Left hindlimb (tissue), 1 donor: ENCODE data around the gene CRTC1.
"Not testable (repeated sequence)": the region's sequence is repeated elsewhere in the genome, so short reads cannot be mapped to it uniquely, and the experiment has no call there.

ENCODE experiments used
- DNase-seq: peaks from one replicate; pipeline ENCODE4 v3.0.0-alpha.2; 2018

The CRTC1 gene

DNA sequence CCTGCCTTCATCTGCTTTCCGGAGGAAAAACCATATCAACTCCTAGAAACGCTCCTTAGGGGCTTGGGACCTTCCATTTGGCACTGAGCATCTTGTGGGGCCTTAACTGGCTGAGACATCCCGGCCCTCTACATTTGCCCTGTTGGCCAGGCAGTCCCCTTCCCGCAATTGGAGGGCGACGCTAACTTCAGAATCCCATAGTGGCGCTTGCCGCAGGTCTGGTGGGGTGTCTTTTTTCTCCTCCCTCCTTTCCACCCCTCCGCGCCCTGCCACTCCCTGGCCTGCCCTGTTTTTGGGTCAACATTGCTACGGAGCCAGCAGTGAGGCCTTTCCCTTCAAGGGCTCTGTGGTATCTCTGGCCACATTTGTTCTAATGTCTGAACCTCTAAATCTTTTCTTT is 13.6 kb upstream of the CRTC1 start:
- no peak for DNase-seq

DNA sequence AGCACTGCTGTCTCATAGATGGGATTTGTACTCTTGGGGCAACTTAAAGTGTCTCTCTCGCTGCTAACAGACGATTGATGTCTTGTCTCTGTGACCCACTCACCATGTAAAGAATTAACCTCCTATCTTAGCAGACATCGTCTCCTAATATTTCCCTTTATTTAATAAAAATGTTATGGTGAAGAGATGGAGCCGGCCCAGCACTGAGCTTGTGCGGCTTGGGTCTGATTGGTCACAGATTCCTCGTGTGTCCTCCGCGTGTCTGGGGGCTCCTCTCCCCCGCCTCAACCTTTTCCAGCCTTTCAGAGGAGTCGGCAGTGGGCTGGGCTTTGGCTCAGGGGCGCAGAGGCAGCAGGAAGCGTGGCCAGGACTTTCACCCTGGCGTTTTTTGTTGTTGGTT is 13.2 kb upstream of the CRTC1 start:
- no peak for DNase-seq

- no peak for DNase-seq
Observed at GRCh38 chr19:18671303-18672043, 12.0 kb upstream of the CRTC1 start.

- DNase-seq = no peak
Observed at GRCh38 chr19:18672044-18672451, 11.4 kb upstream of the CRTC1 start.

- DNase-seq = peak; percentile 55
Observed at GRCh38 chr19:18672606-18673337, 10.7 kb upstream of the CRTC1 start.

- DNase-seq = no peak
Observed at GRCh38 chr19:18674616-18675015, 8.9 kb upstream of the CRTC1 start.

DNA sequence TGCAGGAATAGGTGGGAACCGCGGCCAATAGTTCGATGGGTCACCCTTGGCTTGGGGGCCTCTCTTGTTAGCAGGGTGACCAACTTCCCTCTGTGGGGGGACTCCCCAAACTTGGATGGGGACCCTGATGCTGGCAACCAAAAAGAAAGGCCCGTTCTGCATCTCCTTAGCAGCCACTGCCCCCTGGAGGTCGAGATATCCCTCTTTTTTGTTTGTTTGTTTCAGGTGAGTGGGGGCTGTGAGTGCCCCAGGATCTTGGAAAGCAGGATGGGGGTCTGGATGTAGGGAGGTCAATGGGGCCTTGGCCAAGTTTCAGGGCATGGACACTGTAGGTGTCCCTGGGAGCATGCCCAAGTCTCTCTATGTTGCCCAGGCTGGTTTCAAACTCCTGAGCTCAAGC is 7.7 kb upstream of the CRTC1 start:
- DNase-seq = no peak

GRCh38 chr19:18676692-18677091 is 6.8 kb upstream of the CRTC1 start:
- no peak for DNase-seq

DNA sequence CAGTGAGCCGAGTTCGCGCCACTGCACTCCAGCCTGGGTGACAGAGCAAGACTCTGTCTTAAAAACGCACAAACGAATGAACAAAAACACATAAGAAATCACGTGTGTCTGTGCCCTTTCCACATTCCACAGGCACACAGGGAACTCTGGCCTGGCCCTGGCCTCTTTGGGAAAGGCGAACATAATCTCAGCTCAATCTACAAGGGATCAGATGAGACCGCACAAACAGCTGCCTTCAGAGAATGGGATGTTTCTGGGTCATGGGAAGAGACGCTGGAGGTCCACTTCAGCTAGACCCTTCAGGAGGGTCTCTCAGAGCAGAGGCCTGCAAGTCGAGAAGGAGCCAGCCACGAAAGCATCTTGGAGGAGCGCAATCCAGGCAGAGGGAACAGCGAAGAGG is 6.3 kb upstream of the CRTC1 start:
- no peak for DNase-seq

DNA sequence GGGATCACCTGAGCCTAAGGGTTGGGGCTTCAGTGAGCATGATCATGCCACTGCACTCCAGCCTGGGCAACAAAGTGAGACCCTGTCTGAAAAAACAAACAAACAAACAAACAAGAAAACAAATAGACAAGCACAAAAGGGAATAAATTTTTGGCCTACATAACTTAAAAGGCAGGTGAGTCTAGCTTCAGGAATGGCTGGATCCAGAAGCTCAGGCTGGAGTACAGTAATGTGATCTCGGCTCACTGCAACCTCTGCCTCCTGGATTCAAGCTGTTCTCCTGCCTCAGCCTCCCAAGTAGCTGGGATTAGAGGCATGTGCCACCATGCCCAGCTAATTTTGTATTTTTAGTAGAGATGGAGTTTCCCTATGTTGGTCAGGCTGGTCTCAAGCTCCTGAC is 3.3 kb upstream of the CRTC1 start:
- not testable (repeated sequence) for DNase-seq

DNA sequence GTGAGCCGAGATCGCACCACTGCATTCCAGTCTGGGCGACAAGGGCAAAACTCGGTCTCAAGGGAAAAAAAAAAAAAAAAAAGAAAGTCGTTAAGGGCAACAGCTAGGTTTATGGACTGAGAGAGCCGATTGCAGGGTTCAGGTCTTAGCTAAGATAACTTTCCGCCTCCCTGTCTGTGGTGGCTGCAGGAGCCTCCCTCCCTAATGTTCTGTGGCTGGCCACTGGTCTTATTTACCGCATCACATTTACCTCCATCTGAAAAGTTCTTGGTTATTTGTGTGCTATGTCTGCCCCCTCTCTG is 722 bp upstream of the CRTC1 start:
- DNase-seq = no peak

DNA sequence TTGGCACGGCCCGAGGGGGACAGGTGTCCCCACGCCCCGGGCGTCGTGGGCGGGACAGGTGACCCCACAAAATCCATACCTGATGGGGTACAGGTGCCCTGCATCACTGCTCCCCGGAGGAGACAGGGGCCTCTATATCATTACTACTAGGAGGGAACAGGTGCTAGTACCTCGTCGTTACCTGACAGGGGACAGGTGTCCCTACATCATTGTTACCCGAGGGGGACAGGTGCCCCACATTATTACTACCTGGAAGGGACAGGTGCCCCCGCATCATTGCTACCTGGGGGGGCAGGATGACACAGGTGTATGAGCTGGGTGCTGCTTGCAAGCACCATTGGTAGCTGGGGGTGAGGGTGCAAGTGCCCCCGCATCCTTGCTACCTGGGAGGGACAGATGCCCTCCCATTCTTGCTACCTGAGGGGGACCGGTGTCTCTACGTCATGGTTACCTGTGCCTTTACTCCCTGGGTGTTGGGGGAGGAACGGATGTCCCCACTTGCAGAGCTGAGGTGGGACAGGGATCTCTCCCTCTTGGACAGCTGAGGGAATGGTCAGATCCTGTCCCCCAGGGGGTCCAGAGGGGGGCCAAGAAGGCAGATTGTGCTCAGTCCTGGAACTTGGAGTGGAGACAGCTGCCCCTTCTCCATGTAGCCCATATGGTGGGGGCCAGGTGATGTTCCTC is 620 bp downstream of the CRTC1 start:
- no peak for DNase-seq

GRCh38 chr19:18684642-18684993 is 1.1 kb downstream of the CRTC1 start:
- DNase-seq = no peak

DNA sequence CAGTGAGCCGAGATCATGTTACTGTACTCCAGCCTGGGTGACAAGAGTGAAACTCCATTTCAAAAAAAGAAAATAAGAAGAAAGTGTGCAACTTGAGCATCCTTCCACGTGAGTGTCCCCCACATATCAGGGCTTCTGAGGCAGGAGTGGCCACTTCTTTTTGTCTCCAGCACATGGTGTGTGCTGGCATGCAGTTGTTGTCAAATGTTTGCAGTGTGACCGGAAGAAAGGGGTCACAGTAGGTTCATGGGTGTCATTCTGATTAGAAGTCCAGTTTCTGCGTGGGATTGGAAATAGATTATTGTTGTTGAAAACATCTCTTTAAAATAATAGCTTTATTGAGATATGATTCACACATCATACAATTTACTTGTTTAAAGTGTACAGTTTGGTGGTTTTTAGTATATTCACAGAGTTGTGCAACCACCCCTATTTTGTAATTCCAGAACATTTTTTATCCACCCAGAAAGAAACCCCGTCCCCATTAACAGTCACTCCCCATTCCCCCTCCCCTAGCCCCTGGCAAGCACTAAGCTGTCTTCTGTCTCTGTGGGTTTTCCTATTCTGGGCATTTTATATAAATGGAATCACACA is 2.2 kb downstream of the CRTC1 start:
- DNase-seq = no peak

DNA sequence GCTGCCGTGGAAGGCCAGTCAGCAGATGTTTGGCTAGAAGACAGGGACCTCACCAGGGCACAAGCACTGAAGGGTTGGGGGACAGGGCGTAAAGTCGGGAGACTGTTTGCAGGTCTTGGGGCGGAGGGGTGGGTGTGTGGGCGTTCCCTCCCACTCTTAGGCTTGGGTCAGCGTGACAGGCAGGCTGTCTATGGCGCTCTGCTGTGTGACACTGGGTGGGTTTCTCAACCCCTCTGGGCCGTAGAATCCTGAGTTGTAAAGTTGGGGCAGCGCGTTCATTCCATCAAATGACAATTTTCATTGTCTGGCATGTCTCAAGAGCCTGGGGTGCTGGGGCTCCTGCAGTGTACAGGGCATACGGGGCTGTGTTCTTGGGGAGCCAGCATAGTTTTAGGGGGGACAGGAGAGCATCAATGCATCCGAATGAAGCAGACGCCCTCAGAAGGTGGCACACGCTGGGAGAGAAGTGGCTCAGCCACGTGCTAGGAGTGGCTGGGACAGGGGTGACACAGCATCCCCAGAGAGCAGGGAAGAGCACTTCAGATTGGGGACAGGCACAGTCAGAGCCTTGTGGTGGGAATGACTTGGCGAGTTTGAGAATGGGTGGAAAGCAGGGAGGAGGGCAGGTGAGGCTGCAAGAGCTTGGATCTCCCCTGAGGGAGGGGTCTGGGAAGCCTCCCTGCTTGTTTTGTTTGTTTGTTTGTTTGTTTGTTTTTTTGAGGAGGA is 4.4 kb downstream of the CRTC1 start:
- no peak for DNase-seq

- DNase-seq = no peak
Observed at GRCh38 chr19:18696023-18696422, 12.5 kb downstream of the CRTC1 start.

GRCh38 chr19:18697680-18698079 is 14.2 kb downstream of the CRTC1 start:
- no peak for DNase-seq

GRCh38 chr19:18698321-18699167 is 15.1 kb downstream of the CRTC1 start:
- DNase-seq = no peak

- DNase-seq = no peak
Observed at GRCh38 chr19:18699403-18700054, 16.0 kb downstream of the CRTC1 start.

GRCh38 chr19:18700501-18701249 is 17.2 kb downstream of the CRTC1 start:
- DNase-seq = peak; percentile 66

- DNase-seq = no peak
Observed at GRCh38 chr19:18701250-18701608, 17.7 kb downstream of the CRTC1 start.
